HG03521 (cell line): Measurements from ENCODE around the gene IFI6.
"Not testable (repeated sequence)": the region's sequence is repeated elsewhere in the genome, so short reads cannot be mapped to it uniquely, and the experiment has no call there.

Source experiments
- ATAC-seq: cut with Tn5 transposase; IDR thresholded peaks from one replicate; pipeline ENCODE4 v1.9.1; 2021; ENCODE audit warnings: mild to moderate bottlenecking, moderate library complexity; ENCODE audit not compliant: unreplicated experiment

IFI6 gene

GRCh38 chr1:27652111-27652864, 19.7 kb downstream of the IFI6 start:
- no peak for ATAC-seq

GRCh38 chr1:27650539-27651175, 21.3 kb downstream of the IFI6 start:
- no peak for ATAC-seq

GRCh38 chr1:27650171-27650538, 21.8 kb downstream of the IFI6 start:
- ATAC-seq = no peak

GRCh38 chr1:27649306-27649635, 22.7 kb downstream of the IFI6 start:
- ATAC-seq = no peak

GRCh38 chr1:27648602-27649305, 23.2 kb downstream of the IFI6 start:
- no peak for ATAC-seq

GRCh38 chr1:27647328-27647727, 24.7 kb downstream of the IFI6 start:
- no peak for ATAC-seq

GRCh38 chr1:27646676-27647075, 25.3 kb downstream of the IFI6 start:
- no peak for ATAC-seq

GRCh38 chr1:27645071-27645415, 26.9 kb downstream of the IFI6 start:
- no peak for ATAC-seq

GRCh38 chr1:27644369-27645070, 27.5 kb downstream of the IFI6 start:
- no peak for ATAC-seq

GRCh38 chr1:27643600-27644368, 28.2 kb downstream of the IFI6 start:
- ATAC-seq = no peak

- not testable (repeated sequence) for ATAC-seq
Observed at GRCh38 chr1:27640514-27640913, 31.5 kb downstream of the IFI6 start.

GRCh38 chr1:27638805-27639204, 33.2 kb downstream of the IFI6 start:
- ATAC-seq = no peak

- ATAC-seq = no peak
Observed at GRCh38 chr1:27638047-27638734, 33.8 kb downstream of the IFI6 start.

GRCh38 chr1:27635396-27636142, 36.4 kb downstream of the IFI6 start:
- no peak for ATAC-seq

- no peak for ATAC-seq
Observed at GRCh38 chr1:27634985-27635367, 37.0 kb downstream of the IFI6 start, which contains the start of gene FGR. Gene FGR, minus strand, starts transcription at chr1:27635185. Its CDS starts 11,269 bp downstream, at chr1:27623916.

GRCh38 chr1:27634177-27634984, 37.6 kb downstream of the IFI6 start:
- ATAC-seq = no peak

GRCh38 chr1:27633640-27634176, 38.3 kb downstream of the IFI6 start:
- ATAC-seq = no peak

GRCh38 chr1:27633298-27633610, 38.7 kb downstream of the IFI6 start:
- ATAC-seq = no peak
